M059J (cell line): Measurements from ENCODE around the gene GALNT5. TPM values are rescaled to one million over a fixed set of nuclear protein-coding genes. Genes with fewer than 3 reads are reported as not detected.
"Not testable (repeated sequence)": the region's sequence is repeated elsewhere in the genome, so short reads cannot be mapped to it uniquely, and the experiment has no call there.

ENCODE experiments used
- DNase-seq: peaks from one replicate; pipeline ENCODE4 v3.0.0-alpha.2; 2012; ENCODE audit warnings: low read depth
- total RNA-seq: library from RNA; depleted of rRNA; stranded (reverse); fragments of >200 nt; shearing (Covaris generic); gene quantifications from 2 replicates; pipeline ENCODE4 v1.2.3, GENCODE V29; 2014; rRNA removed

The GALNT5 gene, protein sequence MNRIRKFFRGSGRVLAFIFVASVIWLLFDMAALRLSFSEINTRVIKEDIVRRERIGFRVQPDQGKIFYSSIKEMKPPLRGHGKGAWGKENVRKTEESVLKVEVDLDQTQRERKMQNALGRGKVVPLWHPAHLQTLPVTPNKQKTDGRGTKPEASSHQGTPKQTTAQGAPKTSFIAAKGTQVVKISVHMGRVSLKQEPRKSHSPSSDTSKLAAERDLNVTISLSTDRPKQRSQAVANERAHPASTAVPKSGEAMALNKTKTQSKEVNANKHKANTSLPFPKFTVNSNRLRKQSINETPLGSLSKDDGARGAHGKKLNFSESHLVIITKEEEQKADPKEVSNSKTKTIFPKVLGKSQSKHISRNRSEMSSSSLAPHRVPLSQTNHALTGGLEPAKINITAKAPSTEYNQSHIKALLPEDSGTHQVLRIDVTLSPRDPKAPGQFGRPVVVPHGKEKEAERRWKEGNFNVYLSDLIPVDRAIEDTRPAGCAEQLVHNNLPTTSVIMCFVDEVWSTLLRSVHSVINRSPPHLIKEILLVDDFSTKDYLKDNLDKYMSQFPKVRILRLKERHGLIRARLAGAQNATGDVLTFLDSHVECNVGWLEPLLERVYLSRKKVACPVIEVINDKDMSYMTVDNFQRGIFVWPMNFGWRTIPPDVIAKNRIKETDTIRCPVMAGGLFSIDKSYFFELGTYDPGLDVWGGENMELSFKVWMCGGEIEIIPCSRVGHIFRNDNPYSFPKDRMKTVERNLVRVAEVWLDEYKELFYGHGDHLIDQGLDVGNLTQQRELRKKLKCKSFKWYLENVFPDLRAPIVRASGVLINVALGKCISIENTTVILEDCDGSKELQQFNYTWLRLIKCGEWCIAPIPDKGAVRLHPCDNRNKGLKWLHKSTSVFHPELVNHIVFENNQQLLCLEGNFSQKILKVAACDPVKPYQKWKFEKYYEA
- total RNA-seq = 28.8 and 36.1 TPM in 2 replicates

DNA sequence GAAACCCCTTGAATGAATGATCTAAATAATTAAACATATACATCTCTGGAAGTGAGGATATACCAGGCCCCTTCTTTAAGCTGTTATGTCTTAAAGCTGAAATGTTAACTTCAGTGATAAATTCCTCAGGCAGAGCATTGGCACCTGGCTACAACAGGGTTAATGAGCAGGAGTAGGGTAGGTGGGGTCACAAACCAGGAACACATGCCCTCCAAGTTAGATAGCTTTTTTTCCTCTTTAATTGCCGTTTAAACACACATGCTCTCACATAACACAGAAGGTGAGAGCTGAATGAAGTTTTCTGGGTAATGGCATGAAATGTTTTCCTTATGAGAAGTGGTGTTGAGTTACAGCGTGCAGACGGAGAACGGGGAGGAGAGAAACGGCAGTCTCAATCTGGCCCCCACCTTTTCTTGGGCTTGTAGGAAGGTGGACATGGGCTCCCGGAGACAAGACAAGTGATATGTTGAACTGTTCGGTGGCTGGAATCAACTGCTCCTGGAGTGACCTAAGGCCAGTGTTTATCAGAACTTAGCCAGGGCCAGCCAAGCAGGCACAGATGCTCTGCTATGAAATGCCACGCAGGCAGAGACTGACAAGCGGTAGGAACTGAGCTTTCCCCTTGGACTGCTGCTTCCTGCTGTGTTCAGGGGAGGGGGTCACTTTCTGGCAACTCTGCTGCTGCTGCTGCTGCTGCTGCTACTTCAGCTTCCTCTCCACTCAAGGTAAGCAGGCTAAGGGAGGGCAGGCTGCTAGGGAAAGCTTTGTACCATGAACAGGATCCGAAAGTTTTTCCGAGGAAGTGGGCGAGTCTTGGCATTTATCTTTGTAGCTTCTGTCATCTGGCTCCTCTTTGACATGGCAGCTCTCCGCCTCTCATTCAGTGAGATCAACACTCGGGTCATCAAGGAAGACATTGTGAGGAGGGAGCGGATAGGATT, at the start of gene GALNT5:
Gene GALNT5 (plus strand): TSS at position 394 of the 941 bp plus-strand sequence. CDS start 378 bp downstream, at position 772.
- peak; percentile 76 for DNase-seq

DNA sequence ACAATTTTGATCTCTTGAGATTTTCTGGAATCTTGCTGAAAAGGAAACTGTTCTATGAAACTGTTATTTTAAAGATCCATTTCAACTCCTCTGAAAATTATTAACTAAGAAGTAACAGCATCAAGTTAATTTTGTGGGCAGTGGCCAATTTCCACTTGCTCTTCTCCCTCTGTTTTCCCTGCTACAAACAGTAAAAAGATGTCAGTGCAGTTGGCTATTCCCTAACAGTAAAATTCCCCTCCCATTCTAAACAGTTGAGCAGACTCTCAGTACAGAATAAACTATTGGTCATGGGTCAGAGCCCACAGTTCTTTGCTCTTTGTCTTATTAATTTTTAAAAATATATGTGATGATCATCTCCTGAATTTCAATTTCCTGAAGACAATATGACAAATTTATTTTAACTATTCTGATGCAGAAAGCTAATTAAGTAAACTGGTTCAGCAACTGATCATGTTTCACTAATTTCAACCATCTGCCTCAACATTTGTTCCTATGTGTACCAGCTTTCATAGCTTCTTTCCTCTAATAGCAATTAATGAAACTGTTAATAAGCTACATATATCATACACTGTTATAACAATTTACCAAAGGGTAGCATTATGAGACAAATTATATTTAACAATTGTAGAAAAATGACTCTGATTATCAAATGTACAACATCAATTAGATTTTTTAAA, 41.1 kb upstream of the GALNT5 start:
- DNase-seq = no peak

DNA sequence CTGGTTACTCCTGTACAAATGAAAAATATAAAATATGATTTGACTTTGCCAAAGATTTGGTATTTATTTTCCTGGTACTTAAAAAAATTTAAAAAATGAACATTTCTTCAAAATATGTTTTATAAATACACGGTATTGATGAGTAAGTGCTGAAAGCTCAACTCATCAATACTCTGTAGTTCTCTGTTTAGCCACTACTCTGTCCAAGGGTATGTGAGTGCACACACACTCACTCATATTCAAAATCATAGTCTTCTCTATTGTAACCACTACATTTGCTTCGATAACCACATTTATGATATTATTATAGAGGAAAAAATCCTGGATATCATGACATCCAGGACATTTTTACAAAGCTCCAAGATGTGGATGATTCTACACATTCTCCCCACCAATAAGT, 40.1 kb upstream of the GALNT5 start:
- no peak for DNase-seq

DNA sequence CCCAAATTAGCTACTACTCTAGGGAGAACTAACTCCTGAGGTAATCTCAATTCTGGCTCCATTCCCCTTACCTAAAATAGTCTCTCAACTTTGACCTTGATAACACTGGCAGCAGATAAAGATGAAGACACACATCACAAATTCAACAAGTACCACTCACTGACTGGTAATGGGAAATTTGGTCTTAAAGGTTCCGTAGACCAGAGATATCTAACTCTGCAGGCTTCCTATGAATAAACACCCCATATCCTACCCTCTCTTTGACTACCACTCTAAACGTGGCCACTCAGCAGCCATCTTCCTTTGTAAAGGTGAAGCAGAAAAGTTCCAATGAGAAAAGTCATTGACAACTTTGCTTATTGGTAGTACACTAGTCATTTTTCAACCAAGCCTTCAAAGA, 38.6 kb upstream of the GALNT5 start:
- no peak for DNase-seq

DNA sequence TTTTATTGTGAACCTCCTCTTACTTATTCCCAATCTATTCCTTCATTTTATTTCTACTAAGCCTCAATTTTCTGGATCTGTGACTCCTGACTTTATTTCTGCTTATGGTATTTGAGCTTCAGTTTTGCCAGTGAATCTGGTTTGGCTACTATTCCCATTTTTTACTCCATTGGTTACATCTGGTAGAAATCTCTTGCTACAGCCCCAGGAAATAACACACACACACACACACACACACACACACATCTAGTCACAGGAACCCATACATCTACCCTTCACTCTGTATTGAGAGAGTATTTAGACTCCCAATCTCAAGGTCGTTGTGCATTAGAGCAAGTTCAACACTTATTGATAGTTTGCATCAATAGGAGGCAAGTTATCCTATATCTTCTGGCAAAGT, 37.0 kb upstream of the GALNT5 start:
- no peak for DNase-seq

DNA sequence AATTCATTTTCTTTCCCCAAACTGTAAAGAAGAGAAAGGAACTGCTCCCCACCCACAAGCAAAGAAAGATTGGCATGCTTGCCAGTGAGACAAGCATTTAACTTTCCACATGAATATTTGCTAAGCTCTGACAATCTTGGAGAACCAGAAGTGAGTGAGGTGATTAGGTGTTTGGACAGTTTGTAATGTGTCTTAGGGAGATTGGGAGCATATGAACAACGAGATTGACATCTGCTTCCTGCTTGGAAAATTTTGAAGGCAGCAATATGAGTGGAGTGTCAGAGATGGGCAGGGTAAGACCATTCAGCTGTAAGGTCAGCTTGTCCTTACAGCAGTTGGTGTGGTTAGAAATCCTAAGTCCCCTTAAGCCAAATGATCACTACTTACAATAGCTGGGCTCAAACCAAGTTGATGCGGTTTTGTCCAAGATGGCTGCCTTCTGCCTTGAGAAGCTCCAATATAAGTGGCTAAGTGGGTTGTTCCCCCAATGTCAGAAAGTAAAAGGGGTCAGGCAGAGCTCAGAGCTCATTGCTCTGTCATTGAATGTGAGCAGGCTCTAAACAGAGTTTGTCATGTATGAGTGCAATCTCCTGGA, 36.0 kb upstream of the GALNT5 start:
- DNase-seq = no peak

DNA sequence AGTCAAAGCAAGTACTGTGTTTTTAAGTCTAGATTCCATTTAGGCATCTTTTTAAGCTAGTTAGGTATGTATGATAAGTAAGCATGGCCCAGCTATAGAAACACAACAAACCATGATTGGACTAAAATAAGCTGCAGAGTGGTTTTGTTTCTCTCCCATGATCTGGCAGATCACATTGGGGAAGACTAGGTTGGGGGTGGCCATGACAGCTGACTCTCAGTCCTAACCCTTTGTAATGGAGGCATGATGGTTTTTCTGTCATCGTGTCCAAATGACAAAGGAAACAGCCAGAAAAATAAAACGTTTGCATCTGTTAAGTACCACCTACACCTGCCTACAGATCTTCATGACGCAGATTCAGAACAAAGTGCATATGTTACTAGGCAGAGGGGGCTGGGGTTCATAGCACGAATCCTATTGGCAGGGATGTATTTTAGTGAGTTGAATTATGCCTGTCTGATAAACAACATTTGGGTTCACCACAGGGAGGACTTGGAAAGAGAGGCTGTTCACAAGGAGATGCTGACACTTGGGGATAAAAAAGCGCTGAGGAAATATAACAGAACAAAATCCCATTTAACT, 33.8 kb upstream of the GALNT5 start:
- no peak for DNase-seq

DNA sequence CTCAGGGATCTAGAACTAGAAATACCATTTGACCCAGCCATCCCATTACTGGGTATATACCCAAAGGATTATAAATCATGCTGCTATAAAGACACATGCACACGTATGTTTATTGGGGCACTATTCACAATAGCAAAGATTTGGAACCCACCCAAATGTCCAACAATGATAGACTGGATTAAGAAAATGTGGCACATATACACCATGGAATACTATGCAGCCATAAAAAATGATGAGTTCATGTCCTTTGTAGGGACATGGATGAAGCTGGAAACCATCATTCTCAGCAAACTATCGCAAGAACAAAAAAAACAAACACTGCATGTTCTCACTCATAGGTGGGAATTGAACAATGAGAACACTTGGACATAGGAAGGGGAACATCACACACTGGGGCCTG, 33.1 kb upstream of the GALNT5 start:
- DNase-seq = not testable (repeated sequence)

DNA sequence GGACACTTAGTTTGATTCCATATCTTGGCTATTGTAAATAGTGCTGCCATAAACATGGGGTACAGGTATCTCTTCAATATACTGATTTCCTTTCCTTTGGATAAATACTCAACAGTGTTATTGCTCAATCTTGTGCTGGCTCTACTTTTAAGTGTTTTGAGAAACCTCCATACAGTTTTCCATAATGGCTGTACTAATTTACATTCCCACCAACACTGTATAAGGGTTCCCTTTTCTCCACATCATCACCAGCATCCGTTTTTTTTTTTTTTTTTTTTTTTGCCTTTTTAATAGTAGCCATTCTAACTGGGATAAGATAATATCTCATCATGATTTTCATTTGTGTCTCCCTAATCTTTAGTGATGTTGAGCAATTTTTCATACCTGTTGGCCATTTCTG, 29.9 kb upstream of the GALNT5 start:
- DNase-seq = no peak

DNA sequence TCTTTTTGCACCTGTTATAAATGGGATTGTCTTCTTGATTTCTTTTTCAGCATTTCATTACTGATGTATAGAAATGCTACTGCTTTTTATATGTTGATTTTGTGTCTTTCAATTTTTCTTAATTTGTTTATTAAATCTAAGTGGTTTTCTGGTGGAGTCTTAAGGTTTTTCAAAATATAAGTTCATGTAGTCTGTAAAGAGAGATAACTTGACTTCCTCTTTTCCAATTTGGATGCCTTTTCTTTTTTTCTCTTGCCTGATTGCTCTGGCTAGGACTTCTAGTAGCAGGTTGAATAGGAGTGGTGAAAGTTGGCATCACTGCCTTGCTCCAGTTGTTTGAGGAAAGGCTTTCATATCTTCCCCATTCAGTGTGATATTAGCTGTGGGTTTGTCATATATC, 28.6 kb upstream of the GALNT5 start:
- DNase-seq = no peak

DNA sequence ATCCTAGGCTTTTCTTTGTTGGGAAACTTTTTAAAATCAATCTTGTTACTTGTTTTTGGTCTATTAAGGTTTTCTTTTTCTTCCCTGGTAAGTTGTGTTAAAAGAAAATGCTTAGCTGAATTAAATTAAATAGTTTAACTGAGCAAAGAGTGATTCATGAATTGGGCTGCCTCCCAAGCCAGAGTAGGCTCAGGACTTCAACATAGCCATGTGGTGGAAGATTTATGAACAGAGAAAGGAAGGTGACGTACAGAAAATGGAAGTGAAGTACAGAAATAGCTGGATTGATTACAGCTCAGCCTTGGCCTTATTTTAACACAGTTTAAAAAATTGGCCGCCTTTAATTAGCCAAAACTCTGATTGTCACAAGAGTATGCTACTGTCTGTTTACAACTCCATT, 27.9 kb upstream of the GALNT5 start:
- peak; percentile 86 for DNase-seq

DNA sequence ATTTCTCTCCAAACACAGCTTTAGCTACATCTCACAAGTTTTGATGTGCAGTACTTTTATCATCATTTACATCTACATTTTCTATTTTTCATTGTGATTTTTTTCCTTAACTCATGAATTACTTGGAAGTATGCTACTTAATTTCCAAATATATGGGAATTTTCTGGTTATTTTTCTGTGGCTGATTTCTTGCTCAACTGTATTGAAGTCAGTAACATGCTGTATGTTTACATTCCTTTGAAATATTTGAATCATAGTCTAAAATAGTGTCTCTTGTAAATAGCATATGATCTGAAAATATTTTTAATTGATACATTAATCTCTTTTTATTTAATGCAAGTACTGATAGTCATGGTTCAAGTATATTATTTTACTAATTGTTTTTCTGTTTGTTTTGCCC, 26.0 kb upstream of the GALNT5 start:
- DNase-seq = no peak

DNA sequence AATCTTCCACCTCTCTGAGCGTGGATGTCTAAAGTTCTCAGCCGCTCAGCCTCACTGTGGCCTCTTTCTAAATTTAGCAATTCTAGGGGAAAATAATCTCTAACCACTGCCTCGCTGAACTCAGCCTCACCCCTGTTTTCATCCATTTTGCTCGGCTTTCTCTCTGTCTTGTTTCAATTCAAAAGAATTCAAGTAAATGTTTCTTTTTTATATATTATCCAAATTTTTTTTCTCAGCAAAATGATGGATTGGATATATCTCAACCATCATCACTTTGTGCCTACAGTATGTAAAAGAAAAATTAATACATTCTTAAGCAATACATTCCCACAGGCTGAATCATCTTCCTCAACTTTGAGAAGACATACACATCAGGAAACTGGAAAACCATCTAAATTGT, 24.0 kb upstream of the GALNT5 start:
- DNase-seq = peak; percentile 32

DNA sequence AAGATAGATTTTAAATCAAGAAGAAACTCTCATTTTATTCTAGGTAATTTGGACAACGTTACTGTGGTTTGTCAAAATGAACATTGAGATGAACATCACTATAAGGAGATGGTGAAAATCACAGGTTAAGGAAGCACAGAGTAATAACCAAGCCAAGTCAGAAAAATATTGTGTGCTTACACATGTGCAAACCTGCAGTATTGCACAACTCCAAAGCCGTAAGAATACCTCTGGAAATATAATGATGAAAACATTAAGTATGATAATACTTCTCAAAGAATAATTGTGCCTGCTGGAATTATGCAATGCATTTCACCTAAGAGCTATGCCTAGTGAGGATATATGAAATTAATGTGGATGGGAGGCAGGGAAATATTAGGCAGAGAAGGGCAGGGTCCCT, 21.1 kb upstream of the GALNT5 start:
- DNase-seq = no peak

DNA sequence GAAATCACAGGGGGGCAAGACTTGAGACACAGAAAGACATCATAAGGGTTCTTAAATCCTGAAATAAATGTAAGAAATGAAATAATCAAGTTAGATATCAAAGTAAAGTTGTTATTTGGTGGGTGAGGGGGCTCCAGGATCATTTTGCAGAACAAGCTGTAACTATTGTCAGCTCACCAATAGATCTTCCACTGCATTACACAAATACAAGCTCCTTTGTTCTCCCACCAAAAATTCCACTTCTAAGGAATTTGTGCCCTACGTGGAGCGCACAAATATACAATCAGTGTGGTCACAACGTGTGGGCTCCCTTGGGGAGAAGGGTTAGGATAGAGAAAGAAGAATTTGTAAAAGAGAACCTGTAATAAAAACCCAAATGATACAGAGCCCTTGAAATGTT, 19.2 kb upstream of the GALNT5 start:
- no peak for DNase-seq

DNA sequence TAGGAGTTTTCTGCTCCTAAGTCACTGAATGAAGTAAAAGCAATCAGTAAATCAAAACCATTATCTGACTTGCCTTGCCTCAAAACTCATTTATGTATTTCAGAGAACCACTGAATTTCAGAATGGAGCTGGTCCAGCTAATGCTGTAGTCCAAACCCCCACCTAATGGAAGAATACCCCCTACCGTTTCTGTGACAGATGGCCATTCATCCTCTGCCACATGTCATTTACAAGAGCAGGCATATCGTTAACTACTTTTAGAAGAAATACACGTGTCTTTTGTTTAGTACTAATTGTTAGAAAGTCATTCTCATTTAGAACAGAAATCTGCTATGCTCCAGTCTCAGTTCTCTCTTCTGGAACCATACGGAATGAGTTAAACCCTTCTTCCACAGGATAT, 12.8 kb upstream of the GALNT5 start:
- DNase-seq = no peak

DNA sequence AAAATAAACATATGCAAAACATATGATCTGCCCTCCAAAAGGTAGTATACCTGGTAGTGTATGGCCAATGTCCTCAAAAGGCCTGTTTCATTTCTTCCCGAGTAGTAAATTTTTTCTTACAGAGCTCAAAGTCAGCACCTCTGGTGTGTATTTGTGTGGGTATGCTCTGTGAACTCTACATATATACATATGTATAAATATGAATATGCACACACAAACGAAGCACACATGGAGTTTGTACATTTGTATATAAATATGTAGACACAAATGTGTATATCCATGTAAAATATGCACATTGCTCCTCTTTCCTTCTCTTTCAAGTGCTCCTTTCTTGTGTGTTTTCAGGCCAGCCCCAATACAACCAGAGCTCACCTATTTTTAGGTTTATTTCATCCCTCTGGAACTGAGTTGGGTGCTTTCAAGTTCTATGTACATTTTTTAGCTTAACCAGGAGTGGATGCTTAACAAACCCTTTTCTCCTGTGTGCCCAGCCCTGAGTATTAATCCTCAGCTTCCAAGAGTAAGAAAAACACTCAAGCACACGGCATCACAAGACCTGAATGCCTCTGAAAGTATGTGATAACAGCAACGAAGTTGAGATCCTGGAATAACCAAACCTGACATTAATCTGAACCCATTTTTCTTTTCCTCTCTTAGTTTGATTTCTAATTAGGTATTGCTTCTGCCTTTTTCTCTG, 12.2 kb upstream of the GALNT5 start:
- DNase-seq = no peak

DNA sequence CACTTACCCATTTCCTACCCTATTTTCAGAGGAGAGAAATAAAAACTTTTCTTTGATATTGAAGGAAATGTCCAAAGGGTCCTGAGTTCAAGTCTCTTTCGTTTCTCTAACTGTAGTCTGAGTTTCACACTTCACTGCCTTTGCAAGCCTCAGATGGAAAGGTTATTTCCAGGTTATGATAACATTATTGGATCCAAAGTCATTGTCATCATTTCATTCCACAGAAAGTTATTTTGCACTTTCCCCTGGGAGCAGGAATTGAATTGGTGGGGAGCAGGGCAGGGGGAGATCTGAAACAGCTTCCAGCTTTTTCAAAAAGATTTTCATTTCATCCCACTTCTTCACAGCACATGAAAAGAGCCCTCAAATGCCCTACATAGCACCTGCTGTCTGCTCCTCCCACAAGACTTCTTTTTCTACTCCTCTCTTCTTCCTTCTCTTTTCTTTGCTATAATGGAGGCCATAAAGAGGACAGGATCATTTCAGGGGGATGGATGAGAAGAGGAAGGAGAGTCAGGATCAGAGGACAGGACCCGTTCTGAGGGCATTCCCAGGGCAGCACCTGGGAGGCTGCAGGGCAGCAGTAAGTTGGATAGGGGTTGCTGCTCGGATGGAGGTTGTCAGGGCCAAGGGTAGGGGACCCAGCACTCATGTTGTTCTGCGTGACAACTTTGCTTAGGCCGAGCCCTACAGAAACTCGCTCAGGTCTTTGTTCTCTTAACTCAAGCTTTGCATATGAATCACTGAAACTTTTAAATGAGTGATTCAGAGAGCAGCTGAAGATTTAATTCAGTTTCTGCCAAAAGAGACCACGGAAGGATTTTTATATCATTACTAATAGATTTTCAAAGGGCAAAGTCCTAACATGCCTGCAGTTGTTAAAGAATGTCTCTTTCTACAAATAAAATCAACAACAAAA, 11.4 kb upstream of the GALNT5 start:
- DNase-seq = peak; percentile 91
